GM21381 (cell line): Measurements from ENCODE around the gene TUBB1.
"Not testable (repeated sequence)": the region's sequence is repeated elsewhere in the genome, so short reads cannot be mapped to it uniquely, and the experiment has no call there.

Source experiments
- ATAC-seq: cut with Tn5 transposase; IDR thresholded peaks from one replicate; pipeline ENCODE4 v1.9.1; 2021; ENCODE audit warnings: mild to moderate bottlenecking, moderate library complexity; ENCODE audit not compliant: unreplicated experiment

TUBB1 gene

DNA sequence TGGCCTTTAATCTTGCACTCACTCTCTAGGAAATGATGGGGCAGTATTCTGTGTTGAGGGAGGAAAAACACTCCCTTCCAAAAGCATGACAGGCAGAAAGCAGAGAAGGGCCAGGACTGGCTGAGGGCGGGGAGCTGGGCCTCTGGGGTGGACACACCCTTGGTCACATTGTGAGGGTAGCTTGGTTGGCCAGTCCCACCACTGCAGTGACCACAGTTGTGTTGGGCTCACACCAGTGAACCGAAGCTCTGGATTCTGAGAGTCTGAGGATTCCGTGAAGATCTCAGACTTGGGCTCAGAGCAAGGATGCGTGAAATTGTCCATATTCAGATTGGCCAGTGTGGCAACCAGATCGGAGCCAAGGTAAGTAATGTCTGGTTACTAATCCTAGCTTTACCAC lies at the start of gene TUBB1:
Gene TUBB1, plus strand, starts transcription at position 213 of the 400 bp plus-strand sequence. Its CDS starts 94 bp downstream, at position 307.
- no peak for ATAC-seq

- ATAC-seq, result no peak
Measured at GRCh38 chr20:58969439-58969838, 49.8 kb upstream of the TUBB1 start.

- no peak for ATAC-seq
Measured at GRCh38 chr20:58970146-58970545, 49.1 kb upstream of the TUBB1 start.

GRCh38 chr20:58971429-58971828 lies 47.8 kb upstream of the TUBB1 start:
- ATAC-seq, result no peak

DNA sequence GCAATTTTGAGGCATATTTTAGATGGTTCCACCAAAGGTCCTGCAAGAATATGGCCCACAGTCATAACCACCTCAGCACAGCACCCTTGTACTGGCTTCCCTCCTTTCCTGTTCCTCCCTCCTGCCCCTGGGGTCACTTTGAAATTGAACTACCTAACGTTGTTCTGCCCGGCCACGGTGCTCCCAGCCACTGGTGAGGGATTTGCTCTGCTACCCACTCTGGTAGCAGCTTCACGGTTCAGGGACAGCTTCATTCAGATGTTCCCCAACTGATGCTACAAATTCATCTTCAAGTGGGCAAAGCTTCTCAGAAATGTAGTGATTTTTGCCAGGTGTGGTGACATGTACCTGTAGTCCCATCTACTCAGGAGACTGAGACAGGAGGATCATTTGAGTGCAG lies 46.0 kb upstream of the TUBB1 start:
- no peak for ATAC-seq

GRCh38 chr20:58973866-58974265 lies 45.4 kb upstream of the TUBB1 start:
- ATAC-seq, result no peak

DNA sequence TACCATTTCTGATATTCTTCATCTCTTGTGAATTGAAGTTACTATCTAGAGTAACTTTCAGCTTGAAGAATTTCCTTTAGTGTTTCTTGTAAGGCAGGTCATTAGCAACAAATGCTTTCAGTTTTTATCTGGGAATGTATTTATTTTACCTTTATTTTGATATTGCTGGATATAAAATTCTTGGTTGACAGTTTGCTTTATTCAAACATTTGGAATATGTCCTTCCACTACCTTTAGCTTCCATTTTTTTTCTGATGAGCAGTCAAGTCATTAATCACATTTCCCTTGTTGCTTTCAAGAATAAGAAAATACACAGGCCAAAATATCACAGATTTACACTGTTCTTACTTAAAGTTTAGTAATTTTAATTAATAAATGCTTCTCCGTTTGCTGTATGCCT lies 43.9 kb upstream of the TUBB1 start:
- no peak for ATAC-seq

GRCh38 chr20:58976061-58976730 lies 43.0 kb upstream of the TUBB1 start:
- ATAC-seq, result no peak

DNA sequence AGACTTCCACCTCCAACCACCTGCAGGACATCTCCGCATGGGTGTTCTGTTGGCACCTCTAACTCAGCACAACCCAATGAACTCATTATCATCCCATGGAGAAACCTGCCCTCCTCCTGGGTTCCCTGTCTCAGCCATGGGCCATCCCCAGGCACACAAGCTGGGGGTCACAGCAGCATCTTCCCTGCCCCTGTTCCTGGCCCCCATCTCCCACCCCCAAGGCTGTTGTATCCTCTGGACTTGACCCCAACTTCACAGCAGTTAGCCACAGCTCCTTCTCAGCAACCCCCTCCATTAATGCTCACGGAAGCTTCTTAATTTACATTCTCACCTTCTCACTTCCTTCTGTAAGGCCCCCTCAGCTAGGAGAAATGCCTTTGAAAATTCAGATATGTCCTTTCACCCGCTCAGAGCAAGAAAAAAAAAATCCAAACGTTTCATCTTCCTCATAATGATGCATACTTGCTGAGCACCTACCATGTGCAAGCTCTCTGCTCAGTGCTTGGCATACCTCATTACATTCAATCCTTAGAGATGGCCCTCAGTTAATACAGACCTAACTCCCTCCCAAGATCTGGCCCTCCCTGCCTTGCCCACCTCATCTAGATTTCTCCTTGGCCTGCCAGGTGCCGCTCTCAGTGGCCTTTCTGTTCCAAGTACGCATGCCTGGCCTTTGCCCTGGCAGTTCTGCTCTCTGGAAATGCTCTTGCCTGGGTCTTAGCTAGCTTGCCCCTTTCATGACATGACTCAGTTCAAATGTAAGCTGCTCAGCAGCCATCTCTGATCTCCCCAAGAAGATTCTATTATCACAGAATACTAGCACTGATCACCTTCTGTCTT lies 40.7 kb upstream of the TUBB1 start:
- ATAC-seq, result no peak

GRCh38 chr20:58980711-58981627 lies 38.3 kb upstream of the TUBB1 start, which contains the start of gene NELFCD:
Gene NELFCD, plus strand, starts transcription at chr20:58981256. Its CDS starts 54 bp downstream, at chr20:58981310.
- peak; percentile 72 for ATAC-seq

- peak; percentile 7 for ATAC-seq
Measured at GRCh38 chr20:58981628-58982364, 37.4 kb upstream of the TUBB1 start.

GRCh38 chr20:58982406-58983114 lies 36.7 kb upstream of the TUBB1 start:
- ATAC-seq, result no peak

- not testable (repeated sequence) for ATAC-seq
Measured at GRCh38 chr20:58983115-58983468, 36.1 kb upstream of the TUBB1 start.

- no peak for ATAC-seq
Measured at GRCh38 chr20:58984691-58985090, 34.5 kb upstream of the TUBB1 start.

DNA sequence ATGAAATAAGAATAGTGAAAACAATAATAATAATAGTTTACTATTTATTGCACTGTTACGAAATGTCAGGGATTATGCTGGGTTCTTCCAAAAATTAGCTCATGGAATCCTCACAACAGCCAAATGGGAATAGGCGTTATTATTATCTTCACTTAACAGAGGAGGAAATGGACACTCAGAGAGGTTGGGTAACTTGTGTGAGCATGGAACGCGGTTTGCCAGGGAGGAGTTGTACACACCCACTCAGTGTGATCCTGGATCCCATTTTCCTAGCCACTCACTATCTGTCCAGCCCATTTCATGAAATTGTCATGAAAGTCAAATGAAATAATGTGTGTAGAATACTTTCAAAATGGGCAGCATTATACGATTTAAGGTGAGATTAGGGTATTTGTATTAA lies 33.6 kb upstream of the TUBB1 start:
- ATAC-seq, result no peak

GRCh38 chr20:58986286-58986967 lies 32.8 kb upstream of the TUBB1 start:
- no peak for ATAC-seq

DNA sequence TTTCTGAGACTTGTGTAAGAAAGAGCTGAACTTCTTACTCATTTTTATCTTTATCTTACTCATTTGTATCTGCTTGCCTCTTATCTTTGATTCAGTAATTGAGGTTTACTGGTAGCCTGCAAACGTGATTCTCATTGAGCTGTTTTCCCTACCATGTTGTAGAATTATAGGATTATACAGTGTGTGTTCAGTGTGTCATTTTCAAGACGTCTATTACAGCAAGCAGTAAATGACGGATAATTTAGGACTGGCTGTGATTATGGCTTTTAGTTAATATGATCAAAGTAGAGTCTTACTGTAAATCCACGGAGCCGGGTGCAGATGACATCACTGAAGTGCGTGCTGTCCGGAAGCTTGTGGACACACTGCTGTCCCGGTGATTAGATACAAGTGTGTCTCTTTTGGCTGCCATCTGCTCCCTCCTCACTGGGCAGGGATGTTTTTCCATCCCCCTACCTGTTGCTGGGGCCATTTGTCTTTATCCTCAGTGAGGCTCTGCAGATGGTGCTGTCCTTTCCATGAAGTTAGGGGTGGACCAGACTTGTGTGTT lies 32.2 kb upstream of the TUBB1 start:
- ATAC-seq, result no peak

DNA sequence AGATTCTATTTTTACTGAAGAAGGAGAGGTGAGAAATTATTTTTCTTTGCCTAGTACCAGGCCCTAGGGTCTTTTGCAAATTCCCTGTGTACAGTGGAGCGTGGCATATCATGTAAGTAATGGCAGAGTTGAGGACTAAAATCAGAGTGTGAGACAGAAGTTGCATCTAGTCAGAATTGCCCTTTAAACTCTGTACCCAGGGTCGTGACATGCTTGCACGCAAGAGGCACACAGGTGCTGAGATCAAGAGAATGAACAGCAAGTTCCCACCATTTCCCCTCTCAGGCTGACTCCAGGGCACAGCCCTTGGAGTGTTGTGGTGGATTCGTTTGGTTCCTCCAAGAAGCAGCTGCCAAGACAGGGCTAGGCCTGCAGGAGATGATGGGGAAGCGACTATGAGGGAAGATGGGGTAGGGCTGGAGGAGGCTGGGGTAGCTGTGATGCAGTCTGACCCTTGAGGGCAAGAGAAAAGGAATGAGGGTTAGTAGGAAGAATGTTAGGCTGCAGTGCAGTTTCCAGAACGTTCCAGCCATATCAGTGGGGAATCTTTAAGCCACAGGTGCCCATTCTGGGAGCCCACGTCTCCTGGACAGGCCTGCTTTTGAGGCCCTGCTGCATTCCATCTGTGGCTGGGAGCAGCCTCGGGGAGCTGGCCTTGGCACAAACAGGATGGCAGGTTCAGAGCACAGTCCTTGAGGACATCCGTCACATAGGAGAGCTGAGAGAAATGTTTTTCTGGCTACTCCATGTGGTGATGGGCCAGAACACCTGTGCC lies 31.3 kb upstream of the TUBB1 start:
- no peak for ATAC-seq
